GM19351 (cell line): ENCODE data around the gene AXL.
A peak's percentile ranks its signal among the peaks of the same experiment; 100 is the strongest.
"Not testable (repeated sequence)": the region's sequence is repeated elsewhere in the genome, so short reads cannot be mapped to it uniquely, and the experiment has no call there.

ENCODE experiments used
- ATAC-seq: cut with Tn5 transposase; IDR thresholded peaks from one replicate; pipeline ENCODE4 v1.9.1; 2021; ENCODE audit warnings: mild to moderate bottlenecking, moderate library complexity; ENCODE audit not compliant: unreplicated experiment

The AXL gene

DNA sequence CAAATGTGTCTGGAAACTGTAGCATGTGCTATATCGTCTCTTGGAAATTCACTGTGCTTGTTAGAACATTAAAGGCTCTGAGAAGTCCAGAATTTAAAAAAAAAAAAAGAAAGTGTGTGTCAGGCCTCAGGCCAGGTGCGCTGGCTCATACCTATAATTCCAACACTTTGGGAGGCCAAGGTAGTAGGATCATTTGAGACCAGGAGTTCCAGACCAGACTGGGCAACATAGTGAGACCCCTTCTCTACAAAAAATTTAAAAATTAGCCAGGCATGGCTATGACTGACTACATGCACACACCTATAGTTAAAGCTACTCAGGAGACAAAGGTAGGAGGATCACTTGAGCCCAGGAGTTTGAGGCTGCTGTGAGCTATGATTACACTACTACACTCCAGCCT is 50.0 kb downstream of the AXL start:
- no peak for ATAC-seq

DNA sequence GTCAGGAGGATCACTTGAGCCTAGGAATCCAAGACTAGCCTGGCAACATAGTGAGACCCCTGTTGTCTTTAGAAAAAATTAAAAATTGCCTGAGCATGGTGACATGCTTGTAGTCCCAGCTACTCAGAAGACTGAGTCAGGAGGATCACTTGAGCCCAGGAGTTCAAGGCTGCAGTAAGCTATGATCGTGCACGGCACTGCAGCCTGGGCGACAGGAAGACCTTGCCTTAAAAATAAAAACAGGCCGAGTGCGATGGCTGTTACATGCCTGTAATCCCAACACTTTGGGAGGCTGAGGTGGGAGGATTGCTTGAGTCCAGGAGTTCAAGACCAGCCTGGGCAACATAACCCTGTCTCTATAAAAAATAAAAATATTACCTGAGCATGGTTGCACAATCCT is 50.5 kb downstream of the AXL start:
- no peak for ATAC-seq

DNA sequence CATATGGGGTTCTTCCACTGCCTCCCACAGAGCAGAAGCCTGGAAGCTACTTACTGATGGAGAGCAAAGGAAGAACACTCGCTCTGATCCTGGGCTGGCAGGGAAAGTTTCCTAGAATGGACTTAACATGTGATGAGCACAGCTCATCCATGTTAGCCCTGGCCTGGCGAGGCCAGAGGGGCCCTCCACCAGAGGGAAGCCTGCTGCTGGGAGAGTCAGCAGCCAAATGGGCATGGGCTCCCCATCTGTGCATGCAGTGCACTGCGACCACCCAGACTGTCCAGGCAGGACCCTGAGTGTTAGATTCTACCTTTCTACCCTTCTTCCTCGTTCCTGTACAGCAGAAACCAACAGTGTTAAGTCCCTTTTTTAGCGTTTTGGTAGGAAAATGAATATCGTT is 54.1 kb downstream of the AXL start:
- ATAC-seq = no peak

DNA sequence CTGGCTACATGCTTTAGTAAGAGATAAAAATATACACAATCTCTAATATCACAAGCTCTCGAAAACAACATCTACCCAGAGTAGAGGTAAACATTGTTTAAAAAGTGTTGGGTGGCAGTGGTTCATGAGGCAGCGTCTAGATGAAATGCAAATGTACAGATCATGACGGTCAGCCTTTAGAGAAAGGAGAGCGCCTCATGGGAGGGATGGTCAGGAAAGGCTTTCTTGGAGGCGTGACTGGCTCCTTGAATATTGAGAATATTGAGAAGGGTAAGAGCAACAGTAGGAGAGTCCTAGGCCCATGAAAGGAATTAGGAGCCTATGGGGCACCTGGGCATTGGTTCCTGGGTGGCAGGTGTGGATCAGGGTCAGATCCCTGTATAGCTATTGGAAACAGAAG is 55.8 kb downstream of the AXL start:
- no peak for ATAC-seq

DNA sequence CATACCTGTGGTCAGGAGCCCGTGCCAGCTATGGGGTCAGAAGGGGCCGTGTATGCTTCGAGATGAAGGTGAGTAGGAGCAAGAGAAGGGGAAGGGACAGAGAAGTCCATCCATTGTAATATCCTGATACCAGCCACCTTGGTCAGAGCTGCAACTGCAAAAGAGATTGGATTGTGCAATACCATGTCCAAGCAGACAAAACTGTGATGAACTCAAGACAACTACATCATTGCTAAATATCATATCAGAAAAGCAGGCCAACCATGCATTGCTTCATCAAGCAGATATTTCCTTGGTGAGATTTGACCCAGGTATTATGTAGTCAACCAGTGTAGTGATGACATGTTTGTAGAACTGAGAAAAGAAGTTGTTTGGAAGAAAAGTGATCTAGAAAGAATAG is 57.2 kb downstream of the AXL start:
- ATAC-seq = no peak

DNA sequence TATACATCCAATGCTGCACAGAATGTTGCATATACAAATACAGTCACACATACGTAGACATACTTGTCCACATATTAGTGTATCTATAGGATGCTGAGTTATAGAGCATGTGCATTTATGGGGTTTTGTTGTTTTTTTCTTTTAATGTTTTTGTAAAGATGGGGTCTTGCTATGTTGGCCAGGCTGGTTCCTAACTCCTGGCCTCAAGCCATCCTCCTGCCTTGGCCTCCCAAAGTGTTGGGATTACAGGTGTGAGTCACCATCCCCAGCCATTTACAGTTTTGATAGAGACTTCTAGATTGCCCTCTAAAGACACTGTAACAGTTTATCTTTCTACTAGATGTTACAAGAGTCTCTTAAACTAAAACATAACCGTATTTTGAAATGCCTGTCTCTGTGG is 59.5 kb downstream of the AXL start:
- no peak for ATAC-seq

DNA sequence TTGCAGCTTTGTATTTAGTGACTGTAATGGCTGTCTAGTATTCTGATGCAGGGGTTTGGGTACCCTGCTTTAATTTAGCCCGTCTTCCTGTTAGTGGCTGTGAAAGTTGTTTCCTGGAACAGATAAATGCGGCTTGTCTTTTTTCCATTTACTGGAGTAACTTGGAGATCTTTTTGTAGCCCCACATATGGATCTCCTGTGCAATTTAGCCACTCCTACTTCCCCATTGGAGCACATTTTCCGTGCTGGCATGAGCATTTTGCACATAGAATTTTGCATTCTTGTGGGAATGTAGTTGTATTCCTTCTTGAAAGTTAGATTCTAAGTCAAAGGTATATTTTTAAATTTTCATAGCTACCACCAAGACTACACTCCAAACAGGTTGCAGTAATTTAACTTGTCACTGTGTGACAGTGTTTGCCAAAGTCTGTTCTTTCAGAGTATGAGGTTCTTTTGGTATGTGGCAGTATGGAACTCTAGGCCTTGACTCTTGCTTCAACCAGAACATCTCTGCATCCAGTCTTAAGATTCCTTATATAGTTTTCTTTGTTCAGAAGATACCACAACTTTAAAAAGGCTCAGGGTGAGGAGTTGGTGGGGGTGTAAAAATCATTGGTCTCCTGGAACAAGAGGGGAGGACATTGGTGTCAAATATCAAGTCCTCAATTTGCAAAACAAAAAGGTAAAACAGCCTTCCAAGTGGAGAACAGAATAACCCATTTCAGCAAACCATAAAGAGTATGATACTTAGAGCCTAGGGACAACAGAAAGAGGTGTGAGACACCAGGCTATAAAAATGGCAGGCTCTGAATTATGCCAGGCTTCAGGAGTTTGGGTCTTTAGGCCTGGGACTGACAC is 69.9 kb downstream of the AXL start:
- no peak for ATAC-seq

DNA sequence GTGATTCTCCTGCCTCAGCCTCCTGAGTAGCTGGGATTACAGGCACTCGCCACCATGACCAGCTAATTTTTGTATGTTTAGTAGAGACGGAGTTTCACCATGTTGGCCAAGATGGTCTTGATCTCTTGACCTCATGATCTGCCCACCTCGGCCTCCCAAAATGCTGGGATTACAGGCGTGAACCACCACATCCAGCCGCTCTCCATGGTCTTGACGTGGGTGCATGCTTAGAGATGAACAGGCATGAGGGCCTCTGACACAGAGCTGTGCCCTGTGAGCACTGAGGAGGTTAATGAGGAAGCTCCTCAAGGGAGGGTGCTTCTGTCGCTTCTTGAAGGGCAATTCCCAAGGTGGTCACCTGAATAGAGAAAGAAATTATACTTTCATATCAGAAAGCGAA is 70.8 kb downstream of the AXL start:
- not testable (repeated sequence) for ATAC-seq

DNA sequence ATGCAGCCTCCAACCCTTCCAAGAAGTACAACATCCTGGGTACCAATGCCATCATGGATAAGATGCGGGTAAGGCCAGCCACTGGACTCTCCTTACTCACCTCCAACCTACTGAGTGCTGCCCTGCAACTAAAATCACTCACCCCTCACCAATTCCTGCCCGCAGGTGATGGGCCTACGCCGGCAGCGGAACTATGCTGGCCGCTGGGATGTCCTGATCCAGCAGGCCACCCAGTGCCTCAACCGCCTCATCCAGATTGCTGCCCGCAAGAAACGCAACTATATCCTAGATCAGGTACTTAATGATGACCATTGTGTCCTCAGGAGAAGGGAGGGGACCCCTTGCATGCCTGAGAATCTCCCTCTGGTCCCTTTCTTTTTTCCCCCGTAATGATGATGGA is 75.4 kb downstream of the AXL start:
- ATAC-seq = no peak

DNA sequence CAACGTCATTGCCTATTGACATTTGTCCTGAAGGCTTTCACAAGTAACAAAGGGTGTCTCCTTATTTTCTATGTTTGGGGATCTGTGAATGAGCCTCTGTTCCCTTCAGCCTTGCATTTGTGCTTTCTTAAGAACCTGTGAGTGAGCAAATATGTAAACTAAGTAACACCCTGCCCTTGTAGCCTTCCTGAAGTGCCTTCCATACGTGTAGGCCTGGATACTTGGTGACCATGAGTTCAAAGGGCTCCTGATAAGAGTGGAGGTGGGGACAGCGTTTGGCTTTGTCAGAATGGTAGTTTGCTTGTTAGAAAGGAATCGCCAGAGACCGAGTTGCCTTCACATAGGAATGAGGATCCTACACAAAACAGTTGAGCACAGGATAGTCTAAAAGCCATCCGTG is 76.5 kb downstream of the AXL start:
- ATAC-seq = no peak

DNA sequence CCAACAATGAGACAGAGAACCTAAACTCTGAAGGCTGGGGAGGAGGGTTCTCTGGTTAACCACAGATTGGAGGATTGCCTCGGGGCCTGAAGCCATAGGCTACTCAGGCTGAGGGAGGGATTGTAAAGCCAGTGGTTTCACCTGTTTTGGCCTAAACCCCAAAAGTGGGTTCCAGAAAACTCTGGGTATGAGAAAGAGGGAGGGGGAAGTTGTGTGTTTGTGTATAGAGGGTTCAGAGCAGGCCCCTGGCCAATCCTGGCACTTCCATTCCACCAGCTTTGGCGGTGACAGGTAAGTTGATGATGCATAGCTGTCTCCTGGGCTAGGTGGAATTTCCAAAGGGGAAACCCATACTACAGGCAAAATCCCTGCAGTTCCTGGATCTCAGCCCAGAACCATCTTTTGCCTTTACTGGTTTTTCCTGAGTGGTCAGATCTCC is 77.4 kb downstream of the AXL start:
- ATAC-seq = no peak

DNA sequence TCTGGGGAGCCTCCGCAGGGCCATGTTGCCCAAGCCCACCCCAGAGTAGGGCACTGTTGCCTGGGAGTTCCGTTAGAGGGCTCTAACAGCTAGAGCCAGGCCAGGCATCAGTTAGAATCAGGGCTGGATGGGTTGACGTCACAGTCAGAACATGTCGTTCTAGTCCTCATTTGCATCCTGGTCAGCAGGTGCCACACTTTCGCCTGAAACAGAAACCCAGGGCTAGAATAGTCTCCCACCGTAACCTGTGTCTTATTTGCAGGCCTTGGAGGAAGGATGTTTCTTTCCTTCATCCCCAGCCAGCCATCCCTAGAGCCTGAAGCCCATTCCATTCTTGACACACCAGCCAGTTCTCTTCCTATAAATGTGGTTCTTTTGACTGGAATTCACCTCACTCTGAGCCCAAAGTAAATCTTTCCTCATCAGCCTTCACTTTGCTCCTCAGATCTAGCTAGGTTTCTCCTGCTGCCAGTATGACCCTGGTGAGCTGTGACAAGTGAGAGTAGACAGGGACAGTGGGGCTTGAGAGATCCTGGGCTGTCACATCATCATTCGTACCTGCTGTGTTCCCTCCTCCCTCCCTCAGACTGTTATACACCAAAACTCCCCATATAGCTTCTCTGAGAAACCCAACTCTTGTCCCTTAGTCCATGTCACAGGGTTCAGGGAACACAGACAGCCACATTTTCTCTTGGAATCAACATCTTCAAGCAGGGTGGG is 78.8 kb downstream of the AXL start:
- ATAC-seq = peak; percentile 85

DNA sequence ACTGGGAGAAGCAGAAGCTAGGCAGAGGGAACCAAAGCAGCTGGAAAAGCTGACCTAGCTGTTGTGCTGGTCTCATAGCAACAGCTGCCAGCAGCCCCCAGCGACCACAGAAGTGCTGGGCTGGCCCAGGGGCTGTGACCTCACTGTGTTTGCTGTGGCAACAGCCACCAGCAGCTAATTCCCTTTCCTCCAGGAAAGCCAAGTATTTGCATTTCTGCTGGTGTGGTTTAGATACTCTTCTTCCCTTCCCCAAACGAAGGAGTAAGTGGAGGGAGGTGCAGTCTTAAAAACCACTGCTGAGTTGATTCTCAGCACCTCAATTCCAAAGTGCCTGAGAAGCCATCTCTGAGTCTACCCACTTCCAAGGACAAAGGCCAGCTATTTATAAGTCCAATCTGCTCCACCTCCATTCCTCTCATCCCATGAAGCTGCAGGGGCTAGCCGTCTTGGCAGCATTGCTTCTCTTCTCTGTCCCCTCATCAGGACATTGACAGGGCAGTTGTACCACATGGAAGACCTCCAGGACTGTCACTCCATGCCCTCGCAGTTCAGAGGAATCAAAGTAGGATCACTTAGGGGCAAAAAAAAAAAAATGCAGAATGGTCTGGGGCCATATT is 79.4 kb downstream of the AXL start:
- ATAC-seq = no peak

DNA sequence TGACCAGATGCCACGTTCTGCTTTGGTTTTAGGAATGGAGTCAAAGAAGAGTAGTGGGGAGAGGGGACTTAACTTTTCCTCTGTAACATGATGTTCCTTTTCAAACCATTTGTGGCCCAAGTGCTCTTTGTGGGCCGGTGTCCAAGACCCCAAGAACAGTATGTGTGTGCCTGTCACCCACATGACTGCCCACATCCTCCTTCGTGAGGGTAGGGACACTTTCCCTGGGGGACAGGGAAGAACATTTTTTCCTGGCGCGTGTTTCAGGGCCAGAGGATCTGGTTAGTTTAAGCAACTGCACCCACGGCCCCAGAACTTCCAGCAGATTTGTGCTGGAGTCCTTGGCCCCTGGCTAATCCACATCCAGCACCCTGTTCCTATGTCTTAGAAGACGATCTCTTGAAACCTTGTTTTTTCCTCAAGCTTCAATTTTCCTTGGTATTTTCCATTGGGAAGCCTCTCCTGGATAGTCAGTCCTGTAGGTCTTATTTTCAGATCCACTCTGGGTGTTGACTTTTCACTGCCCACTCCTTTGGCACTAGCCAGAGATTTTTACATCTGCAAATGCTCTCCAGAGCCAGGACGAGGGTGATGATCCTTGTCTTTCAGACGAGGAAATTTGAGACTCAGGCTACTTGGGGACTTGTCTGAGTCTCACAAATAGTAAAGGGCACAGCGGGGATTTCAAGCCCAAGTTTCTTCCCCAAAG is 80.2 kb downstream of the AXL start:
- ATAC-seq = no peak

DNA sequence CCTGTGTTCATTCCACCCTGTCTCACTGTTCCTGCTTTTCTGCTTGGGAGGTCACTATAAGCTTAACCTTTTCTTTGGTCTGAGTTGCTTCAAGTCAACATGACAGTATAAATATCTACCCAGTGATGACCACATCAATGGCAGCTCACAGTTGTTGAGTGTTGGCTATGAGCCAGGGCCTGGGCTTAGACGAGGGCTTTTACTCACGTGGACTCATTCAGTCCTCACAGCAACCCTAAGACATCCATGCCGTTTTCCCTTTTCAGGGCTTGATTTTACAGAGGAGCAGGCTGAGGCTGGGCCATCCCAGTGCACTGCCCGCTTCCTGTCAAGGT is 80.7 kb downstream of the AXL start:
- no peak for ATAC-seq

DNA sequence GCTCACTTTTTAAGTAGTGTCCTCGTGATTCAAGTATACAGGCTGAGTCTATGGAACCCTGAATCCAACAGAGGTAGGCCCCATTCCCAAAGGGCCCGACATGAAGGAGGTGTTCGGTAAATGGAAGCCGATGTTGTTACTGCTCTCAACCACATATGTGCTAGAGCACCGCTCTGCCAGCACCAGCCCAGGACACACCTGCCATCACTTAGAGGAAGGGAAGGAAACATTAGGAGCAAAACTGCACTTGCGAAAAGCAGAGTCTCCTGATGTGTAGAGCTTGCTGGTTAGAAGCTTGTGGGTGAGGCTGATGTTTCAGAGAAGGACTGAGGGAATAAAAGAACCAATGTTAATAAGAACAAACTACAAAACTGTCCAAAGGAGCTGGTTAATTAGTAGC is 81.5 kb downstream of the AXL start:
- ATAC-seq = no peak

DNA sequence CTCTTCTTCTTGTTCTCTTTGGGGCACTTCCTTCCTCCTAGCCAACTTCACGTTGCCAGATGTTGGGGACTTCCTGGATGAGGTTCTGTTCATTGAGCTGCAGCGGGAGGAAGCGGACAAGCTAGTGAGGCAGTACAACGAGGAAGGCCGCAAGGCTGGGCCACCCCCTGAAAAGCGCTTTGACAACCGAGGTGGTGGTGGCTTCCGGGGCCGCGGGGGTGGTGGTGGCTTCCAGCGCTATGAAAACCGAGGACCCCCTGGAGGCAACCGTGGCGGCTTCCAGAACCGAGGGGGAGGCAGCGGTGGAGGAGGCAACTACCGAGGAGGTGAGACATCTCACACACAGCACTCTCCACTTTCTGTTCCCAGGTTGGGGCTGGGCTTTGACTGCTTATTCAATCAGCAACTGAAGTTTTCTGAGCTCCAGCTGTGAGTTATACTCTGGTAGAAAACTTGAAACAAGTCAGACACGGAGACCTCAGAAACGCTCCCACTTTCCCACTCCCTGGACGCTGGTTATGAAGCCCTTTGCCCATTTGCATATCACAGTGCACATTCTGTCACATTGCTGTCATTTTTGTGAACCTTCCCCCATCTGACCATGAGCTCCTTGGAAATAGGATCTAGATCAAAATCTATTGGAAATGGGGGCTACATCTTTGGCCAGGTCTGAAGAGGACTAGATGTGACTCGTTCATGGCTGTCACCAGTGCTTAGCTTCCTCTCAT is 83.8 kb downstream of the AXL start:
- ATAC-seq = no peak

DNA sequence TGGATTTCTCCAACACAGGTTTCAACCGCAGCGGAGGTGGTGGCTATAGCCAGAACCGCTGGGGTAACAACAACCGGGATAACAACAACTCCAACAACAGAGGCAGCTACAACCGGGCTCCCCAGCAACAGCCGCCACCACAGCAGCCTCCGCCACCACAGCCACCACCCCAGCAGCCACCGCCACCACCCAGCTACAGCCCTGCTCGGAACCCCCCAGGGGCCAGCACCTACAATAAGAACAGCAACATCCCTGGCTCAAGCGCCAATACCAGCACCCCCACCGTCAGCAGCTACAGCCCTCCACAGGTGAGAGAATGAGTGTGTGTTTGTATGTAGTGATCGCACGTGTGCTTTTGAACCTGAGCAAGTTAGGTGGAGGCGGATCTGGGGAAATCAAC is 84.9 kb downstream of the AXL start:
- no peak for ATAC-seq

DNA sequence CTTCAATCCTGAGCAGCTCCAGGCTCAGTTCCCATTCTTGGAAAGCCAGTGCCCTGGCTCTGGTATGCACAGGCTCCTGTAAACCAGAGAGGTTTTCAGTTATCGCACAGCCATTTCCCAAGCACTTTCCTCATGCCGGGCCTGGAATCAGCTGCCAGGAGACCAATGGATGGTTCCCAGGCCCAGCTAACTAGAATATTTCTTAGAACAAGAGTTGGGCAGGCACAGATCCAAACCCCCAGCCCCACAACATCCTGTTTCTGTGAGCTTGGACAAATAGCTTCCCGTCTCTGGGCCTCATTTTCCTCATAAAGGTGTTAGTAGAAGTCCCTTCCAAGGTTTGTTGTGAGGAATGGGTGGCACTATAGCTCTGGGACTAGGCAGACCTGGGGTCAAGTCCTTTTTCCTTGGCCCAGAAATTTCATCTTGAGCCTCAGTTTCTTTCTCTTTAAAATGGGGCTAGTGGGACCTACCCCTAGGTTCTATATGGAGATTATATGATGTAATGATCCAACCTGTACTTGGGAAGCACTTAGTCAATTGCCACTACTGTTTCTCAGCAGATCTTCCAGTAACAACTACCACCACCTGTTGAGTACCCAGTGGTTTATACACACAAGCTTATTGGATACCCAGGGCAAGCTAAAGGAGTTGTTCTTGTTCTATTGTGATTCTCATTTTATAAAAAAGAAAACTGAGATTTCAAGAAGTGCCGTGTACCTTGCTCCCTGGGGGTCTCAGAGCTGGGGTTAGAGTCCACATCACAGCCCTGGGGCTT is 85.9 kb downstream of the AXL start:
- no peak for ATAC-seq
